GM10266 (cell line): ENCODE data around the gene SPATA21.

Experiments
- DNase-seq: peaks from one replicate; pipeline ENCODE4 v3.0.0; 2012; ENCODE audit errors: extremely low spot score
- TF ChIP-seq, protein P1 (sequence below): IDR thresholded peaks from 2 replicates; pipeline ENCODE4 v1.5.1; 2012; ENCODE audit warnings: mild to moderate bottlenecking, low read depth; ENCODE audit not compliant: control insufficient read depth, insufficient read depth; ENCODE audit errors: missing control alignments

The SPATA21 gene

DNA sequence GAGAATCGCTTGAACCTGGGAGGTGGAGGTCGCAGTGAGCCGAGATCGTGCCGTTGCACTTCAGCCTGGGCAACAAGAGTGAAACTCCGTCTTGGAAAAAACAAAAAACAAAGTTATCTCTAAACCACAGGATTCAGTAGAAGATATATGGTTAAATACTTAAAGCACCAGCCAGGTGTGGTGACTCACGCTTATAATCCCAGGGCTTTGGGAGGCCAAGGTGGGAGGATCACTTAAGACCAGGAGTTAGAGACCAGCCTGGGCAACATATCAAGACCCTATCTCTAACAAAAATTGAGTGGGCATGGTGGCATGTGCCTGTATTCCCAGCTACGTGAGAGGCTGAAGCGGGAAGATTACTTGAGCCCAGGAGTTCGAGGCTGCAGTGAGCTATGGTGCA lies 8.9 kb upstream of the SPATA21 start:
- TF ChIP-seq, protein P1, sequence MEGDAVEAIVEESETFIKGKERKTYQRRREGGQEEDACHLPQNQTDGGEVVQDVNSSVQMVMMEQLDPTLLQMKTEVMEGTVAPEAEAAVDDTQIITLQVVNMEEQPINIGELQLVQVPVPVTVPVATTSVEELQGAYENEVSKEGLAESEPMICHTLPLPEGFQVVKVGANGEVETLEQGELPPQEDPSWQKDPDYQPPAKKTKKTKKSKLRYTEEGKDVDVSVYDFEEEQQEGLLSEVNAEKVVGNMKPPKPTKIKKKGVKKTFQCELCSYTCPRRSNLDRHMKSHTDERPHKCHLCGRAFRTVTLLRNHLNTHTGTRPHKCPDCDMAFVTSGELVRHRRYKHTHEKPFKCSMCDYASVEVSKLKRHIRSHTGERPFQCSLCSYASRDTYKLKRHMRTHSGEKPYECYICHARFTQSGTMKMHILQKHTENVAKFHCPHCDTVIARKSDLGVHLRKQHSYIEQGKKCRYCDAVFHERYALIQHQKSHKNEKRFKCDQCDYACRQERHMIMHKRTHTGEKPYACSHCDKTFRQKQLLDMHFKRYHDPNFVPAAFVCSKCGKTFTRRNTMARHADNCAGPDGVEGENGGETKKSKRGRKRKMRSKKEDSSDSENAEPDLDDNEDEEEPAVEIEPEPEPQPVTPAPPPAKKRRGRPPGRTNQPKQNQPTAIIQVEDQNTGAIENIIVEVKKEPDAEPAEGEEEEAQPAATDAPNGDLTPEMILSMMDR = no peak

GRCh38 chr1:16445052-16445451 lies 7.8 kb upstream of the SPATA21 start:
- TF ChIP-seq, protein P1 = no peak
- DNase-seq = no peak

More for the DNA sequence above, 8.9 kb upstream of the SPATA21 start:
- no peak for DNase-seq

- TF ChIP-seq, protein P1 = no peak
- DNase-seq = no peak
Observed at GRCh38 chr1:16443975-16444770, 6.9 kb upstream of the SPATA21 start.

DNA sequence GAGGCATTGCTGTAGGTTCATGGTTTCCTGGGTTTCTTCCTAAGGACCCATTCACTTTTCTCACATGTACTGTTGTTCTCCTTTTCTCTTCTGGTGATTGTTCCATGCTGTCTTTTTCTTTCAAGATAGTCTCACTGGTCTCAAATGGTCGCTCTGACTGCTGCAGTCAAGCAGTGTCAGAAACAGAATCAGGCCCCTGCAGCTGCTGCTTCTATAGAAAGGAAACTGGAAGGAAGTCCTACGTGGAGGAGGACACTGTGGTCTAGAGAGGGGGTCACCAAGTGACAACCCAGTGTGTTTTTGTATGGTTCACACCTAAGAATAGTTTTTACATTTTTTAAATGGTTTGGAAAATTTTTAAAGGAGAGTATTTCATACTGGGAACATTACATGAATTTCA lies 5.7 kb upstream of the SPATA21 start:
- DNase-seq = no peak
- TF ChIP-seq, protein P1 = no peak

- DNase-seq = no peak
- TF ChIP-seq, protein P1 = no peak
Observed at GRCh38 chr1:16442265-16442664, 5.0 kb upstream of the SPATA21 start.

GRCh38 chr1:16441282-16441665 lies 4.0 kb upstream of the SPATA21 start:
- no peak for DNase-seq

DNA sequence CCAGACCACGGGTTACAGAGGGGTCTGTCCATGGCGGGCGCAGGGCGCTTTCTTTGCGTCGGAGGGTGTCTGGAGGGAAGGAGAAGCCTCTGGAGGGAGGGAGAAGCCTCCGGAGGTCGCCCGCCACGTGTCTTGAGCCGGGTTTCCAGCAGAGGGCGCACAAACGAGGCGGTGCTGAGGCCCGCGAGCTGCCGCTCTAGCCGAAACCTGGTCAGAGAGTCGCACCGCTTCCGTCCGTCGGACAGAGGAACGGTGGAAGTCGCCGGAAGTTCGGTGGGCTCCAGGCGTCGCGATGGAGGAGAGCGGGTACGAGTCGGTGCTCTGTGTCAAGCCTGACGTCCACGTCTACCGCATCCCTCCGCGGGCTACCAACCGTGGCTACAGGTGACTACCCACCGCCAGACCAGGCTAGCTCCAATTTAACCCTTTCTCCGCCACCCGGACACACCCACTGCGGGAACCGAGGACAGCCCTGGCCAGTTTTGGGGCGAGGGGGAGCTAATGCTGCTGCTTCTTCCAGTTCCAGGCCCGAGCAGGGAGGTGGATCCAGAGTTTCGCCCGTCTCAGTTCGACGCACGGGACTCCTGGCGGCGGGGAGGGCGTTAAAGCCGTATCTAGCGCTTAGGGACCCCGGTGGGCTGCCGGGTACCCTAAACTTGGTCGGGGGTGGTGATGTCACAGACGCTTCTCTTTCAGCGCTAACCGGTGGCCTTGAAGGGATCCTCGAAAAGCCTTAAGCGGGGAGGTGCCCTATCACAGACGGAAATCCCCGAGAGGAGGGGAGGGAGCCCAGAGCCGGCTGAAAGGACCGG lies 3.5 kb upstream of the SPATA21 start, which contains the start of gene NECAP2:
Gene NECAP2, plus strand, starts transcription at position 255 of the 812 bp plus-strand sequence. Its CDS starts 38 bp downstream, at position 293.
- TF ChIP-seq, protein P1 = peak; percentile 96
- peak; percentile 87 for DNase-seq

More at GRCh38 chr1:16441282-16441665, 4.0 kb upstream of the SPATA21 start:
- TF ChIP-seq, protein P1 = no peak
